Endothelial cell of umbilical vein (primary cell): ENCODE results near the gene SCAPER. TPM values are rescaled to one million over a fixed set of nuclear protein-coding genes. Genes with fewer than 3 reads are reported as not detected.

ENCODE experiments used
- BruUV-seq: library from RNA; stranded (reverse); fragments of 400-500 nt; replicated peaks from 2 replicates; lab custom pipeline; 2021; lab: Mats Ljungman, UMichigan
- CTCF ChIA-PET: fragments of 300-600, 350-600 bp; sonication (Branson Sonifier 250); formaldehyde crosslinking; loops from one replicate; lab custom pipeline; 2021; ENCODE audit warnings: antibody characterized with exemption, inconsistent platforms; lab: Charles Lee
- POLR2A ChIA-PET: fragments of 300-600, 350-600 bp; sonication (Branson Sonifier 250); formaldehyde crosslinking; loops from one replicate; lab custom pipeline; 2021; ENCODE audit warnings: antibody characterized with exemption, inconsistent platforms; lab: Charles Lee
- DNase-seq: peaks from one replicate; pipeline ENCODE4 v3.0.0-alpha.2; 2011; ENCODE audit warnings: low read depth, low spot score
- FAIRE-seq: peaks from 2 replicates; lab custom pipeline; 2011; peaks lifted over from hg19 to GRCh38; lab: Jason Lieb, UNC
- H2AFZ ChIP-seq: 2 replicates; pipeline ENCODE4 v1.6.0; 2012; ENCODE audit warnings: low read depth, low read length, control low read depth, inconsistent platforms
- H3K27ac ChIP-seq: 2 replicates; pipeline ENCODE4 v1.5.1; 2011; ENCODE audit warnings: low read depth, mild to moderate bottlenecking, control low read depth, low read length, moderate library complexity; ENCODE audit not compliant: insufficient read depth
- H3K27me3 ChIP-seq, 2 experiments: 2 replicates each; pipeline versions ENCODE4 v1.6.0 to v1.6.1; 2011; ENCODE audit warnings: low read length in 2 of 2, mixed read lengths in 1 of 2; ENCODE audit not compliant: control insufficient read depth in 2 of 2, insufficient read depth in 2 of 2
- H3K36me3 ChIP-seq, 2 experiments: 2 replicates in 1 of 2; 3 replicates in 1 of 2; pipeline ENCODE4 v1.5.1; 2011; ENCODE audit warnings: low read length in 2 of 2, mild to moderate bottlenecking in 1 of 2, moderate library complexity in 1 of 2; ENCODE audit not compliant: control insufficient read depth in 2 of 2, insufficient read depth in 2 of 2; ENCODE audit errors: extremely low read depth in 1 of 2
- H3K4me1 ChIP-seq: 3 replicates; pipeline ENCODE4 v1.5.1; 2011; ENCODE audit warnings: mild to moderate bottlenecking, low read length; ENCODE audit not compliant: control insufficient read depth, insufficient read depth; ENCODE audit errors: extremely low read depth
- H3K4me2 ChIP-seq: 2 replicates; pipeline ENCODE4 v1.6.1; 2011; ENCODE audit warnings: low read length, control low read depth, mixed read lengths; ENCODE audit not compliant: insufficient read depth
- H3K4me3 ChIP-seq, 3 experiments: fragments of 200-600 bp in 1 of 3; sonication (generic), shearing (Covaris generic) in 1 of 3; replicated peaks in 1 of 3; 2 replicates each; pipeline ENCODE4 v1.5.1; 2011 to 2016; ENCODE audit warnings: control low read depth in 3 of 3, low read length in 3 of 3, mild to moderate bottlenecking in 2 of 3, inconsistent platforms in 1 of 3, low read depth in 1 of 3, moderate library complexity in 1 of 3; ENCODE audit not compliant: insufficient read depth in 1 of 3
- H3K79me2 ChIP-seq: 2 replicates; pipeline ENCODE4 v1.6.0; 2012; ENCODE audit warnings: low read length, inconsistent platforms; ENCODE audit not compliant: control insufficient read depth, insufficient read depth
- H3K9ac ChIP-seq: replicated peaks from 2 replicates; pipeline ENCODE3; 2011; ENCODE audit warnings: low read length, control low read depth; ENCODE audit not compliant: insufficient read depth; ENCODE audit errors: extremely low read depth
- H3K9me1 ChIP-seq: replicated peaks from 3 replicates; pipeline ENCODE4 v1.6.0; 2011; ENCODE audit warnings: mild to moderate bottlenecking, low read length; ENCODE audit not compliant: control insufficient read depth, insufficient read depth; ENCODE audit errors: extremely low read depth
- H3K9me3 ChIP-seq: replicated peaks from 2 replicates; pipeline ENCODE4 v1.5.1; 2012; ENCODE audit warnings: low read length, inconsistent platforms; ENCODE audit not compliant: control insufficient read depth, insufficient read depth
- H4K20me1 ChIP-seq: replicated peaks from 2 replicates; pipeline ENCODE3; 2011; ENCODE audit warnings: mild to moderate bottlenecking, low read length; ENCODE audit not compliant: control insufficient read depth, insufficient read depth; ENCODE audit errors: extremely low read depth
- EZH2 ChIP-seq: IDR thresholded peaks from 2 replicates; pipeline ENCODE4 v1.6.1; 2012; ENCODE audit warnings: borderline replicate concordance, low read depth, mild to moderate bottlenecking, moderate library complexity, low read length, inconsistent platforms; ENCODE audit not compliant: severe bottlenecking
- FOS ChIP-seq: IDR thresholded peaks from 2 replicates; pipeline ENCODE4 v1.6.1; 2011; ENCODE audit warnings: mild to moderate bottlenecking, low read length, moderate library complexity, borderline replicate concordance; ENCODE audit not compliant: insufficient read depth
- GATA2 ChIP-seq: IDR thresholded peaks from 2 replicates; pipeline ENCODE4 v1.7.0; 2011; ENCODE audit warnings: low read depth, mild to moderate bottlenecking, moderate library complexity, mixed read lengths, low read length; ENCODE audit not compliant: insufficient read length, insufficient read depth
- JUN ChIP-seq: IDR thresholded peaks from 2 replicates; pipeline ENCODE4 v1.6.1; 2011; ENCODE audit warnings: borderline replicate concordance, low read depth; ENCODE audit not compliant: insufficient read length, insufficient read depth
- MYC ChIP-seq: IDR thresholded peaks from one replicate; pipeline ENCODE4 v1.6.1; 2011; ENCODE audit warnings: mild to moderate bottlenecking, low read depth, low read length
- POLR2A ChIP-seq: IDR thresholded peaks from 2 replicates; pipeline ENCODE4 v1.6.1; 2012; ENCODE audit warnings: low read depth, mild to moderate bottlenecking, control low read depth, low read length
- POLR2AphosphoS5 ChIP-seq: IDR thresholded peaks from 2 replicates; pipeline ENCODE4 v1.6.1; 2012; ENCODE audit warnings: low read depth, mild to moderate bottlenecking, control low read depth, low read length, moderate library complexity; ENCODE audit not compliant: insufficient read depth
- dilution Hi-C: fragments of 300-500 bp; cut with MboI; formaldehyde crosslinking; loops from one replicate; pipeline ENCODE4 v1.15.0; 2019; ENCODE audit warnings: low sequenced_read_pairs; ENCODE audit not compliant: extremely low pct_ligation_motif_present
- intact Hi-C: fragments of 100-400 bp; cut with micrococcal nuclease; formaldehyde crosslinking; loops from one replicate; pipeline ENCODE4 v1.10.0; 2022
- polyA plus RNA-seq, 4 experiments: library from polyadenylated mRNA; depleted of rRNA in 3 of 4; stranded (reverse) in 3 of 4; unstranded in 1 of 4; fragments of >200 nt; gene quantifications; 2 replicates each; pipeline versions ENCODE4 v1.2.1 to v1.2.3, GENCODE V29; 2011 to 2012; ENCODE audit warnings: missing spikeins in 1 of 4
- total RNA-seq: library from RNA; stranded (reverse); gene quantifications from 2 replicates; pipeline ENCODE4 v1.2.3, GENCODE V29; 2021
- TF ChIP-seq, protein P1 (sequence below): IDR thresholded peaks from 2 replicates; pipeline ENCODE4 v1.6.1; 2011; ENCODE audit not compliant: insufficient read depth, insufficient read length
- TF ChIP-seq, protein P2 (sequence below), 2 donors: IDR thresholded peaks; 1 replicate in 1 of 2; 2 replicates in 1 of 2; pipeline ENCODE4 v1.5.1; 2011; ENCODE audit warnings: low read length in 2 of 2, mild to moderate bottlenecking in 2 of 2, moderate library complexity in 2 of 2, control low read depth in 1 of 2, inconsistent platforms in 1 of 2, low read depth in 1 of 2; ENCODE audit not compliant: insufficient read depth in 1 of 2; ENCODE audit errors: extremely low read depth in 1 of 2

The SCAPER gene
- total and polyA plus RNA-seq, 2 donors (not counting 3 experiments of a cell fraction or from before 2014, with no cell fraction given): 2.7 to 12.7 TPM

DNA sequence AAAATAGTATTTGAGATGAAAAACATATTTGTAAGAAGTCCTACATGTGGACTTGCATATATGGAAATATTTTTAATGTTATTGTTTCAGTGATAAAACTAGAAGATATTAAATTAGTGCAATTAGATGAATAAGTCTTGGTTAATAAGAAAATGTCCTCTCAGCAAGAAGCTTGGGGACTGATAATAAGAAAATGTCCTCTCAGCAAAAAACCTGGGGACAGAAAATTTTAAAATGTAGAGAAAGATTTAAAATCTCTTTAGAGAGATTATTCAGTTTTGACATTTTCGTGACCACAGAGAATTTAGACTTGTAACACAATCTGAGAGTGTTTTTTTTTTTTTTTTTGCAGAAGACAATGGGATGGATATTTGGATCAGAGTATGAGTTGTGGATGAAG, 412.6 kb downstream of the SCAPER start:
- Histone ChIP-seq H3K9me3 (no peaks in the 10 kb centered on the region), H4K20me1 (peaks cover 2% of the 10 kb centered on the region), H3K27me3 (no peaks in the 10 kb centered on the region), H3K36me3 (no peaks in the 10 kb centered on the region), H3K4me1 (no peaks in the 10 kb centered on the region), H3K4me3 (no peak overlapping the region), H2AFZ (no peak overlapping the region), H3K27ac (no peak overlapping the region), H3K9me1 (no peaks in the 10 kb centered on the region), H3K9ac (no peak overlapping the region), H3K79me2 (no peaks in the 10 kb centered on the region), H3K4me2 (no peak overlapping the region)
- CTCF ChIA-PET: no interaction called here
- FAIRE-seq: no peak
- TF ChIP-seq EZH2 (no peak), MYC (no peak), POLR2AphosphoS5 (no peak), JUN (no peak), POLR2A (no peak), GATA2 (no peak), FOS (no peak)
- TF ChIP-seq, protein P1, sequence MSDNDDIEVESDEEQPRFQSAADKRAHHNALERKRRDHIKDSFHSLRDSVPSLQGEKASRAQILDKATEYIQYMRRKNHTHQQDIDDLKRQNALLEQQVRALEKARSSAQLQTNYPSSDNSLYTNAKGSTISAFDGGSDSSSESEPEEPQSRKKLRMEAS: no peak
- TF ChIP-seq, protein P2, sequence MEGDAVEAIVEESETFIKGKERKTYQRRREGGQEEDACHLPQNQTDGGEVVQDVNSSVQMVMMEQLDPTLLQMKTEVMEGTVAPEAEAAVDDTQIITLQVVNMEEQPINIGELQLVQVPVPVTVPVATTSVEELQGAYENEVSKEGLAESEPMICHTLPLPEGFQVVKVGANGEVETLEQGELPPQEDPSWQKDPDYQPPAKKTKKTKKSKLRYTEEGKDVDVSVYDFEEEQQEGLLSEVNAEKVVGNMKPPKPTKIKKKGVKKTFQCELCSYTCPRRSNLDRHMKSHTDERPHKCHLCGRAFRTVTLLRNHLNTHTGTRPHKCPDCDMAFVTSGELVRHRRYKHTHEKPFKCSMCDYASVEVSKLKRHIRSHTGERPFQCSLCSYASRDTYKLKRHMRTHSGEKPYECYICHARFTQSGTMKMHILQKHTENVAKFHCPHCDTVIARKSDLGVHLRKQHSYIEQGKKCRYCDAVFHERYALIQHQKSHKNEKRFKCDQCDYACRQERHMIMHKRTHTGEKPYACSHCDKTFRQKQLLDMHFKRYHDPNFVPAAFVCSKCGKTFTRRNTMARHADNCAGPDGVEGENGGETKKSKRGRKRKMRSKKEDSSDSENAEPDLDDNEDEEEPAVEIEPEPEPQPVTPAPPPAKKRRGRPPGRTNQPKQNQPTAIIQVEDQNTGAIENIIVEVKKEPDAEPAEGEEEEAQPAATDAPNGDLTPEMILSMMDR (IDR thresholded peaks at IDR 0.05; ENCODE audit: extremely low read depth in 1 of 2, insufficient read depth in 1 of 2, low read depth in 1 of 2, low read length in 2 of 2): no peak
- POLR2A ChIA-PET: no interaction called here
- BruUV-seq: no TSS peak
- DNase-seq: no peak
- dilution Hi-C loops: no loop called here
- intact Hi-C loops: no loop called here
